ENCODE measurements around the gene FAP. TPM values are rescaled to one million over a fixed set of nuclear protein-coding genes. Genes with fewer than 3 reads are reported as not detected.

Gene FAP
- total and polyA plus RNA-seq, 7 experiments from 2014 or later, result not detected

DNA sequence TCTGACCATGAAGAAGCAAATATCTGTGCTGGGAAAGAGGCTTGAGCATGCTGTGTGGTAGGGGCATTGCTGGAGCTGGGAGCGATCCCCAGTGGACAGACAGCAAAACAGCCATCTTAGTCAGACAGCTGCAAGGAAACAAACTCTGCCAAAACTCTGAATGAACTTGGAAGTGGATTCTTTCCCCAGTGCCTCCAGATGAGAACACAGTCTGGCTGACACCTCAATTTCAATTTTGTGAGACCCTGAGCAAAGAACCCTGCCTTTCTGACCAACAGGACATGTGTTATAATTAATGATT is 23.2 kb upstream of the FAP start:
- Mint-ChIP-seq H3K27me3 (no peaks in the 10 kb centered on the region), H3K36me3 (peaks cover 21 to 59% (median 54%) of the 10 kb centered on the region in 5 donors), H3K27ac (peak overlapping the region in 1 of 9 donors; percentile 45), H3K9me3 (no peaks in the 10 kb centered on the region), H3K4me1 (peaks cover 3 to 9% (median 7%) of the 10 kb centered on the region in 7 donors), H3K4me3 (no peak overlapping the region)
- Histone ChIP-seq H3K9me3 (ENCODE audit: control insufficient read depth in 2 of 3, low read length in 3 of 3) (no peaks in the 10 kb centered on the region), H3K36me3 (ENCODE audit: control insufficient read depth in 2 of 3, insufficient read depth in 3 of 3, low read length in 3 of 3) (peaks cover 0 to 20% (median 5%) of the 10 kb centered on the region in 3 experiments), H3K27ac (ENCODE audit: low read depth, low read length) (no peak overlapping the region), H3K27me3 (ENCODE audit: control insufficient read depth in 2 of 2, insufficient read depth in 2 of 2, low read length in 2 of 2) (no peaks in the 10 kb centered on the region), H3K4me1 (ENCODE audit: control insufficient read depth in 2 of 2, insufficient read depth in 2 of 2, low read length in 2 of 2) (peaks cover 0 to 4% of the 10 kb centered on the region in 2 donors), H3K4me3 (ENCODE audit: low read length) (no peak overlapping the region)
- CTCF ChIA-PET, result no interaction called here
- DNase-seq (no peak), ATAC-seq (no peak)
- POLR2A ChIA-PET, result no interaction called here
- intact Hi-C loops (cut with micrococcal nuclease), result no loop called here

DNA sequence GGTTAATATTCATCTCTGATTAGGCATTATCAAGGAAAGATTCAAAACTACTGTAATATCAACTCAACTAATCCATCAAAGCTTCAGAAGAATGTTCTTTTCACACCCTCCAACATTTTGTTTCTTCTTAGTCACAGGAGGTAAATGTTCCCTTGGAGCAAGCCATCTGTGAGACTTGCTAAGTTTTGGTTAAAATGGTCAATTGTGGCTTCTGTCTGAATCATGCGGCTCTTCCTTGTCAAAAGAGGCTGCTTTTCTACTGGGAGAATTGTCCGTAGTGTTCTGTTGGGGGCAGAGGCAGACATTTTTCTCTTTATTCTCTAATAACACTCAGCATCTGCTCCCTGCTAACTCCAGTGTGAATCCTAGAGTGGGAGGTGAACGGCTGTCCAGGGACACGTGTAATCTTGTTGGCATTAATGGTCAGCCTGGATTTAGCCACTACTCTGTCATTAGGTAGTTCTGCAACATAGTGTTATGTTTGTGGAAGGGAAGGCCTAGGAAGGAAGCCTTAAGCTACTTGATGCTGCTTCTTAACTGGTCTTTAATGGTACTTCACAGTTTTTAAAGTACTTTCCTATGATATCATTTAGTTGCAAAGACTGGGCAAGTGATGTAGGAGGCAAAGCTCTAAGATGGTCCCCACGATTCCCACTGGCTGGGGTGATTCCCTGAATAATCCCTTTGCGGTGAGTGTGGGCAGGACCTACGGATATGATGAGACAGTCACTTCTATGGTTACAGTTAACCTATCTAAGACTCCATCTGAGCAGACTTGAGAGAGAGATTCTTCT is 22.6 kb upstream of the FAP start:
- Mint-ChIP-seq H3K4me1 (peaks cover 8 to 12% (median 12%) of the 10 kb centered on the region in 7 donors), H3K36me3 (peaks cover 21 to 55% (median 50%) of the 10 kb centered on the region in 5 donors), H3K4me3 (no peak overlapping the region), H3K27ac (no peak overlapping the region), H3K9me3 (no peaks in the 10 kb centered on the region), H3K27me3 (no peaks in the 10 kb centered on the region)
- Histone ChIP-seq H3K4me3 (ENCODE audit: low read length) (no peak overlapping the region), H3K27me3 (ENCODE audit: control insufficient read depth in 2 of 2, insufficient read depth in 2 of 2, low read length in 2 of 2) (no peaks in the 10 kb centered on the region), H3K4me1 (ENCODE audit: control insufficient read depth in 2 of 2, insufficient read depth in 2 of 2, low read length in 2 of 2) (peaks cover 0 to 7% of the 10 kb centered on the region in 2 donors), H3K36me3 (ENCODE audit: control insufficient read depth in 2 of 3, insufficient read depth in 3 of 3, low read length in 3 of 3) (peaks cover 0 to 18% (median 5%) of the 10 kb centered on the region in 3 experiments), H3K27ac (ENCODE audit: low read depth, low read length) (no peak overlapping the region), H3K9me3 (ENCODE audit: control insufficient read depth in 2 of 3, low read length in 3 of 3) (no peaks in the 10 kb centered on the region)
- CTCF ChIA-PET, result no interaction called here
- POLR2A ChIA-PET, result interaction anchor here (0.7 kb wide), 1 partner anchor 11 kb away, joined by 3 read pairs; no protein-coding TSS in a partner anchor
- ATAC-seq (no peak), DNase-seq (no peak)
- intact Hi-C loops (cut with micrococcal nuclease), result no loop called here

DNA sequence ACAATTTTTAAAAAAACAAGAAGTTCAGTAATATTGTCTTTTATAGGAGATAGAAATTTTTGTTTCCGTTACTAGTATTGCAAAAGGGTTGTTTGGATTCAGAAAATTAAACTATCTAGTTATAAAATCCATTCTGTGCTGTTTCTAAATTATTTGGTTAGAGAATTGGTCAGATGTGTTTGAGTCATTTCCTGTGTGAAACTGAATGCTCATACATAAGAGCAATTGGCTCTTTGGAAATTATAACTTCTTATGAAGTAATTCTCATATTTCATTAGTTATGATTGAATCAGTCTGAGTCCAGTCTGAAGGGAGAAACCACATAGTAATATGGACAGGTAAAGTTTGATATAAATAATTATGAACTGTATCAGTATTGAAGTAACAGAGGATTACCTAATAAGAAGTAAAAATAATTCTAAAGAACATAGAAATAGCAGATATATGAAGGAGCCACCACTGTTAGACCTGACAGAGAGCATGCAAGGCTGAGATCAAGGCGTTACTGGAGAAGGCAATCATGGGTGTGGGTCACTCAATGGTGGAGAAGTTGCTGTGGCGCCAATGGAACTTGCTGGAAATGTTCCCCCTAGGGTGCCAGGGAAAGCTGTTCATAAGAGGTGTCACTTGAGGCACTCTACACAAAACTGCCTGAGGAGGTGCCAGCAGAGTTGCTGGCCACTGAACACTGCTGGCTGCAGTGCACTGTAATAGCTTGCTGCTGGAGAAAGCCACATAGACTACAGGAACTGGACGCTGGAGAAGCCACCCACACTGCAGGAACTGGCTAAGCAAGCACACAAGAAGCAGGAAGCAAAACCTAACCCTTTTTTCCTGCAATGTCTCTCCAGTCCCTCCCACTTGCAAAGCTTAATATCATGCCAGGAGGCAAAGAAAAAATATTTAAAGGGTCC is 18.0 kb upstream of the FAP start:
- no peak overlapping the region for H3K27ac ChIP-seq (ENCODE audit: low read depth, low read length)
- H3K4me3 ChIP-seq (ENCODE audit: low read length), result no peak overlapping the region
- H3K36me3 Mint-ChIP-seq, result peaks cover 7 to 21% (median 18%) of the 10 kb centered on the region in 5 donors
- peaks cover 8 to 12% (median 12%) of the 10 kb centered on the region in 7 donors for H3K4me1 Mint-ChIP-seq
- ChIA-PET POLR2A (no interaction called here), CTCF (no interaction called here)
- H3K27ac Mint-ChIP-seq, result no peak overlapping the region
- peaks cover 0 to 7% of the 10 kb centered on the region in 2 donors for H3K4me1 ChIP-seq (ENCODE audit: control insufficient read depth in 2 of 2, insufficient read depth in 2 of 2, low read length in 2 of 2)
- no peaks in the 10 kb centered on the region for H3K9me3 ChIP-seq (ENCODE audit: control insufficient read depth in 2 of 3, low read length in 3 of 3)
- DNase-seq (no peak), ATAC-seq (peak; percentile 72)
- intact Hi-C loops (cut with micrococcal nuclease), result no loop called here
- no peaks in the 10 kb centered on the region for H3K27me3 ChIP-seq (ENCODE audit: control insufficient read depth in 2 of 2, insufficient read depth in 2 of 2, low read length in 2 of 2)
- H3K4me3 Mint-ChIP-seq, result peak overlapping the region in 1 of 10 donors; percentile 27
- peaks cover 0 to 15% (median 0%) of the 10 kb centered on the region in 5 donors for H3K27me3 Mint-ChIP-seq
- no peaks in the 10 kb centered on the region for H3K9me3 Mint-ChIP-seq
- H3K36me3 ChIP-seq (ENCODE audit: control insufficient read depth in 2 of 3, insufficient read depth in 3 of 3, low read length in 3 of 3), result peaks cover 0 to 9% (median 0%) of the 10 kb centered on the region in 3 experiments

DNA sequence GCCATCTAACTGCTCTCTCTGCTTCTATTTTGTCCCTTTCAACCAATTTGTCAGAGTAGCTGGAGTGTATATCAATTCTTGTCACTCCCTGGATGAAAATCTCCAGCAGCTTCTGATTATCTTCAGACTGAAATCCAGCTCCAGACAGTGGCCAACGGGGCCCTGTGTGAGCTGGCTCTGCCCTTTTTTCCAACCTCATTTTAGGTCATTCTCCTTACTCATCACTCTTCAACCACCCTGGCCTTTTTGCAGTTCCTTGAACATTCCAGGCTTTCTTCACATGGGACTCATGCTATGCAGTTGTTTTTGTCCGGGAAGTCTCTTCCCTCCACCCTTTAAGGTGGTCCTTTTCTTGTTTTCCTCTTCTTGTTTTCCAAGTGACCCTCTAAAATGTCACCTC is 15.4 kb upstream of the FAP start:
- peaks cover 0 to 15% (median 7%) of the 10 kb centered on the region in 5 donors for H3K27me3 Mint-ChIP-seq
- Histone ChIP-seq H3K27ac (ENCODE audit: low read depth, low read length) (no peak overlapping the region), H3K36me3 (ENCODE audit: control insufficient read depth in 2 of 3, insufficient read depth in 3 of 3, low read length in 3 of 3) (no peaks in the 10 kb centered on the region), H3K27me3 (ENCODE audit: control insufficient read depth in 2 of 2, insufficient read depth in 2 of 2, low read length in 2 of 2) (no peaks in the 10 kb centered on the region), H3K4me3 (ENCODE audit: low read length) (no peak overlapping the region), H3K9me3 (ENCODE audit: control insufficient read depth in 2 of 3, low read length in 3 of 3) (no peaks in the 10 kb centered on the region), H3K4me1 (ENCODE audit: control insufficient read depth in 2 of 2, insufficient read depth in 2 of 2, low read length in 2 of 2) (peaks cover 0 to 7% of the 10 kb centered on the region in 2 donors)
- peaks cover 8 to 12% (median 12%) of the 10 kb centered on the region in 7 donors for H3K4me1 Mint-ChIP-seq
- ChIA-PET CTCF (no interaction called here), POLR2A (no interaction called here)
- H3K27ac Mint-ChIP-seq, result no peak overlapping the region
- intact Hi-C loops (cut with micrococcal nuclease), result no loop called here
- H3K4me3 Mint-ChIP-seq, result no peak overlapping the region
- DNase-seq (no peak), ATAC-seq (no peak)
- no peaks in the 10 kb centered on the region for H3K9me3 Mint-ChIP-seq
- H3K36me3 Mint-ChIP-seq, result peaks cover 0 to 6% (median 5%) of the 10 kb centered on the region in 5 donors

DNA sequence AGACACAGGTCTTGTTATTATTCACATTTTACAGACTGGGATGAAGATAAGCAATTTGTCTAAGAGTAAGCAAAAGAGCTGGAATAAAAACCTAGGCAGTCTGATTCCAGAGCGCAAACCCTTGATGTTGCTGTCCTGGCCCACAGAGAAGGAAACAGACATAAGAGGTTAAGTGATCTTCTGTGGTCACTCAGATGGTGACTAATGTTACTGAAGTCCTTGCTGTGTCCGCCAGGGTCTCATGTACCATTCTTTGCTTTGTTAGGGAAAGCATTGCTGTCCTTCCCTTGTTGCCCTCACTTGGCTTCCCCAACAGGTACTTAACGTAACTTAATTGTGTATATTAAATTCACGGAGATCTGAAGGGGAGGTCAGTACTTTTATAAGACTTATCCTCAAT is 14.9 kb upstream of the FAP start:
- H3K27me3 Mint-ChIP-seq, result peaks cover 0 to 15% (median 7%) of the 10 kb centered on the region in 5 donors
- ATAC-seq (no peak), DNase-seq (no peak)
- peaks cover 0 to 3% (median 3%) of the 10 kb centered on the region in 5 donors for H3K36me3 Mint-ChIP-seq
- peaks cover 8 to 12% (median 12%) of the 10 kb centered on the region in 7 donors for H3K4me1 Mint-ChIP-seq
- Histone ChIP-seq H3K4me3 (ENCODE audit: low read length) (no peak overlapping the region), H3K9me3 (ENCODE audit: control insufficient read depth in 2 of 3, low read length in 3 of 3) (no peaks in the 10 kb centered on the region), H3K27ac (ENCODE audit: low read depth, low read length) (no peak overlapping the region), H3K27me3 (ENCODE audit: control insufficient read depth in 2 of 2, insufficient read depth in 2 of 2, low read length in 2 of 2) (no peaks in the 10 kb centered on the region), H3K4me1 (ENCODE audit: control insufficient read depth in 2 of 2, insufficient read depth in 2 of 2, low read length in 2 of 2) (peaks cover 0 to 7% of the 10 kb centered on the region in 2 donors), H3K36me3 (ENCODE audit: control insufficient read depth in 2 of 3, insufficient read depth in 3 of 3, low read length in 3 of 3) (no peaks in the 10 kb centered on the region)
- POLR2A ChIA-PET, result no interaction called here
- intact Hi-C loops (cut with micrococcal nuclease), result no loop called here
- no peak overlapping the region for H3K27ac Mint-ChIP-seq
- CTCF ChIA-PET, result no interaction called here
- no peaks in the 10 kb centered on the region for H3K9me3 Mint-ChIP-seq
- H3K4me3 Mint-ChIP-seq, result no peak overlapping the region

DNA sequence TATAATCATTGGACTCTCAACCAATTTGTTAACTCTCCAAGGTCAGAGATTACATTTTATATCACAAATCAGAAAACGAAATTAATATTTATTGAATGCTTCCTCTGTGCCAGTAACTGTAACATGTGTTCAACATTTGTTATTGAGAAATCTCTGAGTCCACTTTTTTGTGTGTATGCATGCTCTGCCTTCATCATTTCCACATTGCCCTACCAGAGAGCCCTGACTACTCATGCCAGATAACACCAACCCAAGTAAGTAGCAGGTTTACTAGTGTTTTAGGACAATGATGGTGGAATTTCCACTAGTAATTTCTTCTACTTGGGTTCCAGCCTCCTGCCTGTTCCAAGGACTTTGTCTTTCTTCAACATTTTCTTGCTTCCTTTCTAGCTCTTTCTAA is 14.2 kb upstream of the FAP start:
- H3K9me3 ChIP-seq (ENCODE audit: control insufficient read depth in 2 of 3, low read length in 3 of 3), result no peaks in the 10 kb centered on the region
- no peak overlapping the region for H3K27ac ChIP-seq (ENCODE audit: low read depth, low read length)
- H3K4me3 ChIP-seq (ENCODE audit: low read length), result no peak overlapping the region
- CTCF ChIA-PET, result no interaction called here
- no peaks in the 10 kb centered on the region for H3K27me3 ChIP-seq (ENCODE audit: control insufficient read depth in 2 of 2, insufficient read depth in 2 of 2, low read length in 2 of 2)
- DNase-seq (no peak), ATAC-seq (no peak)
- intact Hi-C loops (cut with micrococcal nuclease), result no loop called here
- Mint-ChIP-seq H3K36me3 (no peaks in the 10 kb centered on the region), H3K27ac (no peak overlapping the region), H3K27me3 (peaks cover 0 to 15% (median 7%) of the 10 kb centered on the region in 5 donors), H3K9me3 (no peaks in the 10 kb centered on the region), H3K4me3 (no peak overlapping the region), H3K4me1 (peaks cover 8 to 12% (median 12%) of the 10 kb centered on the region in 7 donors)
- no peaks in the 10 kb centered on the region for H3K36me3 ChIP-seq (ENCODE audit: control insufficient read depth in 2 of 3, insufficient read depth in 3 of 3, low read length in 3 of 3)
- POLR2A ChIA-PET, result no interaction called here
- H3K4me1 ChIP-seq (ENCODE audit: control insufficient read depth in 2 of 2, insufficient read depth in 2 of 2, low read length in 2 of 2), result peaks cover 0 to 7% of the 10 kb centered on the region in 2 donors

All from naive thymus-derived CD4-positive, alpha-beta T cell (primary cell).